Thoracic aorta (tissue), 2 donors: ENCODE results near the gene CREB3L2. TPM values are rescaled to one million over a fixed set of nuclear protein-coding genes. Genes with fewer than 3 reads are reported as not detected.

Experiments
- ATAC-seq: fragments of 150-250 bp; one replicate; pipeline ENCODE4 v1.8.0; 2017; ENCODE audit warnings: low read depth; ENCODE audit not compliant: insufficient number of reproducible peaks, low FRiP score
- DNase-seq: peaks from one replicate; pipeline ENCODE4 v3.0.0-alpha.2; 2020; ENCODE audit warnings: low spot score
- H3K27ac ChIP-seq, 2 donors: fragments of 200-600 bp; sonication (generic); 1 replicate in 1 of 2; 2 replicates in 1 of 2; pipeline ENCODE4 v1.5.1; 2016; ENCODE audit warnings: mild to moderate bottlenecking in 2 of 2, moderate library complexity in 2 of 2
- H3K27me3 ChIP-seq: fragments of 200-600 bp; sonication (generic); replicated peaks from 2 replicates; pipeline ENCODE4 v1.6.0; 2016; ENCODE audit warnings: mild to moderate bottlenecking; ENCODE audit not compliant: insufficient read depth
- H3K36me3 ChIP-seq: fragments of 200-600 bp; sonication (generic); one replicate; pipeline ENCODE4 v1.5.1; 2016
- H3K4me1 ChIP-seq, 2 donors: fragments of 200-600 bp; sonication (generic); 1 replicate in 1 of 2; 2 replicates in 1 of 2; pipeline versions ENCODE4 v1.5.1 to v1.6.0; 2016; ENCODE audit warnings: low read depth in 2 of 2, mild to moderate bottlenecking in 1 of 2; ENCODE audit not compliant: control insufficient read depth in 1 of 2
- H3K4me3 ChIP-seq: fragments of 200-600 bp; sonication (generic); 2 replicates; pipeline ENCODE4 v1.5.1; 2016; ENCODE audit warnings: mild to moderate bottlenecking
- H3K9me3 ChIP-seq: fragments of 200-600 bp; sonication (generic); 2 replicates; pipeline ENCODE4 v1.5.1; 2016
- CTCF ChIP-seq: fragments of 200-600 bp; sonication (generic); IDR thresholded peaks from one replicate; pipeline ENCODE4 v1.5.1; 2019; ENCODE audit warnings: antibody characterized with exemption
- total RNA-seq, 2 donors: library from RNA; depleted of rRNA; stranded (reverse); fragments of >200 nt; gene quantifications; one replicate each; pipeline versions ENCODE4 v1.1.0 to v1.2.3, GENCODE V29; 2016

Gene CREB3L2
- total RNA-seq, 2 donors from 2014 or later: 85.3 to 96.7 TPM

GRCh38 chr7:137961200-137962177 lies 40.4 kb downstream of the CREB3L2 start:
- peaks cover 31 to 78% of the 10 kb centered on the region in 2 donors for H3K4me1 ChIP-seq
- H3K4me3 ChIP-seq: no peak overlapping the region
- H3K27ac ChIP-seq: peak overlapping the region; percentile 18 to 24
- no peaks in the 10 kb centered on the region for H3K27me3 ChIP-seq
- no peaks in the 10 kb centered on the region for H3K9me3 ChIP-seq
- DNase-seq: no peak
- TF ChIP-seq CTCF: no peak
- H3K36me3 ChIP-seq: no peaks in the 10 kb centered on the region
- ATAC-seq: no peak

- ATAC-seq (no peak), DNase-seq (no peak)
- TF ChIP-seq CTCF: no peak
- no peaks in the 10 kb centered on the region for H3K36me3 ChIP-seq
- H3K27me3 ChIP-seq: no peaks in the 10 kb centered on the region
- H3K9me3 ChIP-seq: no peaks in the 10 kb centered on the region
- peak overlapping the region in 1 of 2 donors; percentile 82 for H3K27ac ChIP-seq
- H3K4me3 ChIP-seq: no peak overlapping the region
- peaks cover 35 to 78% of the 10 kb centered on the region in 2 donors for H3K4me1 ChIP-seq
Observed at GRCh38 chr7:137960020-137960419, 41.9 kb downstream of the CREB3L2 start.

- Histone ChIP-seq H3K4me1 (peaks cover 45 to 86% of the 10 kb centered on the region in 2 donors), H3K27me3 (no peaks in the 10 kb centered on the region), H3K36me3 (no peaks in the 10 kb centered on the region), H3K9me3 (no peaks in the 10 kb centered on the region), H3K27ac (peak overlapping the region; percentile 76 to 82), H3K4me3 (no peak overlapping the region)
- no peak for TF ChIP-seq CTCF
- ATAC-seq (no peak), DNase-seq (no peak)
Observed at GRCh38 chr7:137958470-137959431, 43.1 kb downstream of the CREB3L2 start.

GRCh38 chr7:137957887-137958286 lies 44.0 kb downstream of the CREB3L2 start:
- TF ChIP-seq CTCF: no peak
- Histone ChIP-seq H3K4me1 (peaks cover 48 to 85% of the 10 kb centered on the region in 2 donors), H3K9me3 (no peaks in the 10 kb centered on the region), H3K27ac (peak overlapping the region; percentile 76 to 82), H3K4me3 (no peak overlapping the region), H3K36me3 (no peaks in the 10 kb centered on the region), H3K27me3 (no peaks in the 10 kb centered on the region)
- ATAC-seq (peak; percentile 84), DNase-seq (peak; percentile 56)
